ENCODE results near the gene RETREG3. TPM values are rescaled to one million over a fixed set of nuclear protein-coding genes. Genes with fewer than 3 reads are reported as not detected.
A peak's percentile ranks its signal among the peaks of the same experiment; 100 is the strongest.

Gene RETREG3
- total and polyA plus RNA-seq, 2 of the 13 experiments (the other 11 are each of a cell fraction or from before 2014, with no cell fraction given), result 47.0 to 55.8 TPM

- TF ChIP-seq THAP9 (CRISPR knock-in tag; IDR thresholded peaks at IDR 0.05; ENCODE audit: borderline replicate concordance) (no peak), ZBTB49 (CRISPR knock-in tag; IDR thresholded peaks at IDR 0.05; ENCODE audit: borderline replicate concordance) (no peak), ZNF564 (CRISPR knock-in tag; IDR thresholded peaks at IDR 0.05) (no peak), CAMTA2 (CRISPR knock-in tag; IDR thresholded peaks at IDR 0.05; ENCODE audit: borderline replicate concordance) (no peak), ZFP91 (CRISPR knock-in tag; IDR thresholded peaks at IDR 0.05; ENCODE audit: borderline replicate concordance) (peak; percentile 60; the same call in 1 of the 2 replicates), ZSCAN25 (CRISPR knock-in tag; IDR thresholded peaks at IDR 0.05) (no peak), KAT8 (CRISPR knock-in tag; IDR thresholded peaks at IDR 0.05) (no peak), KLF11 (CRISPR knock-in tag; IDR thresholded peaks at IDR 0.05) (peak; percentile 47; the same call in 1 of the 2 replicates), ZNF670 (CRISPR knock-in tag; IDR thresholded peaks at IDR 0.05; ENCODE audit: borderline replicate concordance) (peak; percentile 94; the same call in 1 of the 2 replicates), ZNF224 (CRISPR knock-in tag; IDR thresholded peaks at IDR 0.05) (peak; percentile 15; the same call in 1 of the 2 replicates), FOXO4 (CRISPR knock-in tag; conservative IDR thresholded peaks at IDR 0.05) (no peak), SNRNP70 (IDR thresholded peaks at IDR 0.05; ENCODE audit: low read depth, low read length) (no peak), ZNF768 (CRISPR knock-in tag; IDR thresholded peaks at IDR 0.05) (peak; percentile 29; the same call in 1 of the 2 replicates), ZNF230 (CRISPR knock-in tag; IDR thresholded peaks at IDR 0.05) (0 out of 2 replicates have a peak, but pooled peaks have one; percentile 17), ZNF12 (CRISPR knock-in tag; IDR thresholded peaks at IDR 0.05) (no peak), NR2F6 (IDR thresholded peaks at IDR 0.05) (no peak), NR2F6 (CRISPR knock-in tag; IDR thresholded peaks at IDR 0.05) (no peak), RARG (CRISPR knock-in tag; IDR thresholded peaks at IDR 0.05; ENCODE audit: low read depth) (no peak; the same call in 1 of the 2 replicates), CCDC6 (CRISPR knock-in tag; IDR thresholded peaks at IDR 0.05) (no peak), ZNF431 (CRISPR knock-in tag; IDR thresholded peaks at IDR 0.05; ENCODE audit: borderline replicate concordance, low read depth) (no peak), ZNF766 (CRISPR knock-in tag; IDR thresholded peaks at IDR 0.05; ENCODE audit: borderline replicate concordance) (no peak), HNF4A (CRISPR knock-in tag; IDR thresholded peaks at IDR 0.05) (no peak)
Observed at GRCh38 chr17:42535155-42536047, 73.8 kb downstream of the RETREG3 start (continued).

Measured in HepG2 (cell line).